GM12873 (cell line): ENCODE data around the gene C1orf53.

Experiments used
- CTCF ChIP-seq: IDR thresholded peaks from 2 replicates; pipeline ENCODE4 v1.5.1; 2012; ENCODE audit warnings: low read depth, mild to moderate bottlenecking, moderate library complexity, low read length, control low read depth; ENCODE audit not compliant: insufficient read depth; ENCODE audit errors: missing control alignments

The C1orf53 gene

GRCh38 chr1:197915260-197915861 lies 12.9 kb downstream of the C1orf53 start:
- no peak for TF ChIP-seq CTCF

GRCh38 chr1:197915862-197916499 lies 13.6 kb downstream of the C1orf53 start:
- no peak for TF ChIP-seq CTCF

GRCh38 chr1:197916500-197916983 lies 14.1 kb downstream of the C1orf53 start:
- TF ChIP-seq CTCF, result no peak

GRCh38 chr1:197917805-197918651 lies 15.6 kb downstream of the C1orf53 start:
- no peak for TF ChIP-seq CTCF

- no peak for TF ChIP-seq CTCF
These were observed 16.4 kb downstream of the C1orf53 start for GRCh38 chr1:197918807-197919345.

GRCh38 chr1:197919346-197920066 lies 17.1 kb downstream of the C1orf53 start:
- no peak for TF ChIP-seq CTCF
